GM12873 (cell line): ENCODE results near the gene SLC25A17.

Experiments used
- TF ChIP-seq, protein P1 (sequence below): IDR thresholded peaks from 2 replicates; pipeline ENCODE4 v1.5.1; 2012; ENCODE audit warnings: low read depth, mild to moderate bottlenecking, moderate library complexity, low read length, control low read depth; ENCODE audit not compliant: insufficient read depth; ENCODE audit errors: missing control alignments

SLC25A17 gene

DNA sequence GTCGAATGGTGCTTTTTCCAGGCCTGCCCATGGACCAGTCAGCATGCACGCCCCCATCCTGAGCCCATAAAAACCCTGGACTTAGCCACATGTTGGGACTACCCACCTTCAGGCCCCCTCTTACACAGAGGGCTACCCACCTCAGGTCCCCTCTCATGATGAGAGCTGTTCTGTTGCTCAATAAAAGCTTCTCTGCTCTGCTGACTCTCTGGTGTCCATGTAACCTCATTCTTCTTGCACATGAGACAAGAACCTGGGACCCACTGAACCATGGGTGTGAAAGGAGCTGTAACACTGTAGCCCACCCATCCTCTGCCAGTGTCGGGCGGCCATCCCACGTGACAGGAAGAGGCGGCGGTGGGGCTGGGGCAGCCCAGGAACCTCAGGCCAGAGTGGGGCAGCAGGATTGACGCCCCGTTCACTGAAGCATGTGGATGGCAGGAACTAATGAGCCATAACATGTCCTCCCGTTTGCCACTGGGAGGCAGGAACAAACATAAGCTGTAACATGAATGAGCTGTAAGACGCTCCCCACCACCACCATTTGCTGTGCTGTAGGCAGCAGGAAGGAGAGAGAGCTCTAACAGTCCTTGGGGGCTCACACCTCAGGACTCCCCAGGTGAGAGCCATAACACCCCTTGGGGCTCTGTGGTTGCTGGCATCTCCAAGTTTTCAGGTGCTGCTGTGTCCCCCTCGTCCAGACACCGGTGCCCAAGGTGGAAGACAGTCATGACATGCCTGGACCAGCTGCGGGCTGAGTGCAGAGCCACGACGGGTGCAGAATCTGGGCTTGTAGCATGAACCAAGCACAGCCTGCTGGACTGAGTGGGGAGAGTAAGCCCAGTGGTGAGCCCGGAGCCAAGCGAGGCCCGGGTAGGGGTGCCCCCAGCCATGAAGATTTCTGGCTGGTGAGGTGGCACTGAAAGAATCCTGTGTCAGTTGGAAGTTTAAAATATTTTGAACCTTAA is 70.5 kb downstream of the SLC25A17 start:
- TF ChIP-seq, protein P1, sequence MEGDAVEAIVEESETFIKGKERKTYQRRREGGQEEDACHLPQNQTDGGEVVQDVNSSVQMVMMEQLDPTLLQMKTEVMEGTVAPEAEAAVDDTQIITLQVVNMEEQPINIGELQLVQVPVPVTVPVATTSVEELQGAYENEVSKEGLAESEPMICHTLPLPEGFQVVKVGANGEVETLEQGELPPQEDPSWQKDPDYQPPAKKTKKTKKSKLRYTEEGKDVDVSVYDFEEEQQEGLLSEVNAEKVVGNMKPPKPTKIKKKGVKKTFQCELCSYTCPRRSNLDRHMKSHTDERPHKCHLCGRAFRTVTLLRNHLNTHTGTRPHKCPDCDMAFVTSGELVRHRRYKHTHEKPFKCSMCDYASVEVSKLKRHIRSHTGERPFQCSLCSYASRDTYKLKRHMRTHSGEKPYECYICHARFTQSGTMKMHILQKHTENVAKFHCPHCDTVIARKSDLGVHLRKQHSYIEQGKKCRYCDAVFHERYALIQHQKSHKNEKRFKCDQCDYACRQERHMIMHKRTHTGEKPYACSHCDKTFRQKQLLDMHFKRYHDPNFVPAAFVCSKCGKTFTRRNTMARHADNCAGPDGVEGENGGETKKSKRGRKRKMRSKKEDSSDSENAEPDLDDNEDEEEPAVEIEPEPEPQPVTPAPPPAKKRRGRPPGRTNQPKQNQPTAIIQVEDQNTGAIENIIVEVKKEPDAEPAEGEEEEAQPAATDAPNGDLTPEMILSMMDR, result no peak

DNA sequence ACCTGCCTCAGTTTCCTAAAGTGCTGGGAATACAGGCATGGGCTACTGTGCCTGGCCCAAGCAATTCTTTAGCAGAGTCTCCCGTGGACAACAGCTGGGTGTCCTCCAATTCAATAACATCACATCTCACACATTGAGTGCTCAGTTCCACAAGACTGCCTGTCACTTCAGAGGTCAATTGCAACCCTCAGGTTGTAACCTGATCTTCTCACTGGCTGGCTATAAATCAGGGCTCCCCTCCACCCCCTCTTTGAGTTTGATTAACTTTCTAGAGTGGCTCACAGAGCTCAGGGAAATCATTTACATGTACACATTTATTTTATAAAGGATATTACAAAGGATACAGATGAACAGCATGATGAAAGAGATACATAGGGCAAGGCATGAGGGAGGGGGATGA is 71.8 kb downstream of the SLC25A17 start:
- TF ChIP-seq, protein P1, result no peak

DNA sequence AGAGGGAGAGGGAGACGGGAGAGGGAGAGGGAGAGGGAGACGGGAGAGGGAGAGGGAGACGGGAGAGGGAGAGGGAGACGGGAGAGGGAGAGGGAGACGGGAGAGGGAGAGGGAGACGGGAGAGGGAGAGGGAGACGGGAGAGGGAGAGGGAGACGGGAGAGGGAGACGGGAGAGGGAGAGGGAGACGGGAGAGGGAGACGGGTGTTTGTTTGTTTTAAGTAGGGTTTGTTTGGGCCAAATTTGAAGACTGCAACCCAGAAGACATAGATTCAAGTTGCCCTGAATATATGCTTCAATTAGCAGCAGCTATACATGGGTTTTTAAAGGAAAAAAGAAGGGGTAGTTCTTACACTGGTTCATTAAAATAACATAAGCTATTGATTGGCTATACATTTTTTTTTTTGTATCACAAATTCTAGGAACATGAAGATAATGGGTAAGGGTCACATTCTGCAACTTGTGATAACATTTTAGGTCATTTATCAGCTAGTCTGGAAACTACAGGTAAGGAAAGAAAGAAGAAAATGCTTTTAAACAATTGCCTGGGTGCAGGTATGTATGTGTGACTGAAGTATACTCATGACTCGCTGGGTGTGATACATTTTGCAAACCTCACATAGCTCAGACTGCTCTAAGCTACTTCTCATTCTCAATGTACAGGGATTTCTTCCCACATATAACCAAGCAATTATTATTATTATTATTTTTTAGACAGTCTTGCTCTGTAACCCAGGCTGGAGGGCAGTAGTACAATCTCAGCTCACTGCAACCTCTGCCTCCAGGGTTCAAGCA is 72.5 kb downstream of the SLC25A17 start:
- TF ChIP-seq, protein P1, result no peak

DNA sequence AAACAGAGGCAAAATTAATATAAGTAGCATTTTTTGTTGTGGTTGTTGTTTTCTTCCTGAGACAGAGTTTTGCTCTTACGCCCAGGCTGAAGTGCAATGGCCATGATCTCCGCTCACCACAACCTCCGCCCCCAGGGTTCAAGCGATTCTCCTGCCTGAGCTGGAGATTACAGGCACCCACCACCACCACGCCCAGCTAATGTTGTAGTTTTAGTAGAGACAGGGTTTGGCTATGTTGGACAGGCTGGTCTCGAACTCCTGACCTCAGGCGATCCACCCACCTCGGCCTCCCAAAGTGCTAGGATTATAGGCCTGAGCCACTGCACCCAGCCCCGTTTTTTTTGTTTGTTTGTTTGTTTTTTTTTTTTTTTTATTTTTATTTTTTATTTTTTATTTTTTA is 75.4 kb downstream of the SLC25A17 start:
- TF ChIP-seq, protein P1, result no peak

DNA sequence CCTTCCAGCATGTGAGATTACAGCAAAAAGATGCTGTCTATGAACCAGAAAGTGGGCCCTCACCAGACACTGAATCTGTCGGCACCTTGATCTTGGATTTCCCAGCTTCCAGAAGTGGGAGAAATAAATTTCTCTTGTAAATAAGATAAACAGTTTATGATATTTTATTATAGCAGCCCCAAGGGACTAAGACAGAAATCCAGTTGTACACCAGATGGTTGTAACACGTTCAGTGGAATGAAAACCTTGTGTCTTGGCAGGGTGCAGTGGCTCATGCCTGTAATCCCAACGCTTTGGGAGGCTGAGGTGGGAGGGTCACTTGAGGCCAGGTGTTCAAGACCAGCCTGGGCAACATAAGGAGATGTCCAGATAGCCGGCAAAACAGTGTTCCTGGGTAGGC is 78.0 kb downstream of the SLC25A17 start:
- TF ChIP-seq, protein P1, result no peak

DNA sequence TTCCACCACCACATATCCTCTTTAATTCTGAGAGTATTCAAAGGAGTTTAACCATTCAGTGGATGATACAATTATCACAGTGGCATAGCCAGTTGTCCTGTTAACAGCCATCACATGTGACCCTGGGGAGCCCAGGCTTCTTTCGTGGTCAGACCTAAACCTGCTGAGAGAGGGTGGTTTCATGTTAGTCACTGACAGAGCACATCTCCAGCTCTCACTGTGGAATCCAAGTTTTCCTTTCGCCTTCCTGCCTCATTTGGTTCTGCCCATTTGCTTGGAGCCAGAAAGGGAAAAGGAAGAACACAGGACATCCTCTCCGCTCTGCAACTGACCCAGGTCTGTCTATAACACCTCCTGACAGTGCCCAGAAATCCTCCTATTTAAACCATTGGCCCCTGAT is 79.4 kb downstream of the SLC25A17 start:
- TF ChIP-seq, protein P1, result no peak

DNA sequence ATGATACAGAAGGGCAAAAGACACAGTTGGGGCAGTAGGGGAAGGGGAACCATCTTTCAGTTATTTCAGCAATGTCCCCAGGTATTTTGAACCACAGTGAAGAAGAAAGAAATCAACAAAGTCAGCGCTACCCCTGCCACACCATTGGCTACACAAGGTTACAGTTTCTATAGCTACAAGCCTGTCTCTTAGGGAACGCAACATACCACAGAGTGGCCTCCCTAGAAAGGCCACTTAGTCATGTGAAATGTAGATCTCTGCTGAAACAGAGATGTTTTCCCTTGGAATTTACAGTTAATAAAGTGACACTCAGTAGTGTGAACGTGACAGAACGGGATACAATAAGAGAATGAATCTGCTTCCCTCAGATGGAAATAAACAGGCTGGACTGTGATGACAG is 85.2 kb downstream of the SLC25A17 start:
- TF ChIP-seq, protein P1, result no peak
